ENCODE data around the gene HS3ST5.

GRCh38 chr6:114354482-114354881 is 11.7 kb upstream of the HS3ST5 start:
- TF ChIP-seq CTCF (conservative IDR thresholded peaks at IDR 0.05 in 1 of 2, IDR thresholded peaks at IDR 0.05 in 1 of 2; ENCODE audit: low read depth in 1 of 2, low read length in 2 of 2) (no peak), EZH2 (IDR thresholded peaks at IDR 0.05; ENCODE audit: low read length, missing control alignments) (no peak)

Data from fibroblast of lung (primary cell).